Suppressor macrophage treated with lipopolysaccharide for 4 hours (primary cell): Measurements from ENCODE around the gene ITLN2.
"Not testable (repeated sequence)": the region's sequence is repeated elsewhere in the genome, so short reads cannot be mapped to it uniquely, and the experiment has no call there.

ENCODE experiments used
- DNase-seq: peaks from one replicate; pipeline ENCODE4 v3.0.0-alpha.2; 2020

ITLN2 gene

DNA sequence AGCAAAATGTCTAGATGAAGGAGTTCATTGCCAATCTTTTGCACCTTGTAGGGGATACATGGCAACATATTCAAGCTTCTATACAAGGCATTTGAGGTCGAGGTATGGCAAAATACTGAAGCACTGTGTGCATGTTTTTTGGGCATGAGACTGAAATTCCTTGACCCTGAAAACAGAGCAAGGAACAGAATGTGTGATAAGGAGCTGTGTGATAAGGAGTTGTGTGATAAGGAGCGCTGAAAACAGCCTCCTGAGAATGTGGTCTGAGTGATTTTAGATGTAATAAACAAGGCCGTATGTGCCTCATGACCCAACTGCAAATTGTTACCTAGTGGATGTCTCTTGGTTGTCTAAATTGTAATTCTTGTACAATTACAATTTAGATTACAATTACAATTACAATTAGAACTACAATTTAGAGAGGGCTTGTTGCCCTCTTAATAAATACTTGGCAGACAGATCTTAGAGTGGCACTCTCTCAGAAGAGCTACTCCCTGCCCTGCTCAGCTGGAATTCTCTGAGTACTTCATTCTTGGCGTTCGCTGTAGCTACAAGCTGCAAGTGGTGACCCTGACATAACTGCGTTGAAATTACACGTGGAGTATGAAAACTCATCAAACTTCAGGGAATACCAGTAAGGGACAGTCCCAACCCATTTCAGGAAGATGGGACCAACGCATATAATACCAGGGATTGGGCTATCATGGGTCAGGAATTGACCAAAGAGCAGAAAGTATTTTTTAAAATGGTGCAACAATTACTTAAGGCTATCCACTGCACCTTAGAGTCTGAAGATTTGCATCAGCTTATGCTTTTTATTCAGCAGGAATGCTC lies 49.6 kb downstream of the ITLN2 start:
- DNase-seq, result no peak

DNA sequence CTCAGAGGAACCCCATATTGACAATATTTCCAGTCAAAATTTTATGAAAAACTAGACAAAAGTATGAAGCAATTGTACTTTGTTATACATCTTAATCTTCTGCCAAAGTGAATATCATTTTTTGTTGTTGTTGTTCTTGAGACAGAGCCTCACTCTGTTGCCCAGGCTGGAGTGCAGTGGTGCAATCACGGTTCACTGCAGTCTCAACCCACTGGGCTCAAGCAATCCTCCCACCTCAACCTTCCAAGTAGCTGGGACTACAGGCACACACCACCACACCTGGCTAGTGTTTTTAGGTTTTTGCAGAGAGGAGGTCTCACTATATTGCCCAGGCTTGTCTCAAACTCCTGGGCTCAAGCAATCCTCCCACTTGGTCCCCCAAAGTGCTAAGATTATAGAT lies 52.4 kb downstream of the ITLN2 start:
- not testable (repeated sequence) for DNase-seq

DNA sequence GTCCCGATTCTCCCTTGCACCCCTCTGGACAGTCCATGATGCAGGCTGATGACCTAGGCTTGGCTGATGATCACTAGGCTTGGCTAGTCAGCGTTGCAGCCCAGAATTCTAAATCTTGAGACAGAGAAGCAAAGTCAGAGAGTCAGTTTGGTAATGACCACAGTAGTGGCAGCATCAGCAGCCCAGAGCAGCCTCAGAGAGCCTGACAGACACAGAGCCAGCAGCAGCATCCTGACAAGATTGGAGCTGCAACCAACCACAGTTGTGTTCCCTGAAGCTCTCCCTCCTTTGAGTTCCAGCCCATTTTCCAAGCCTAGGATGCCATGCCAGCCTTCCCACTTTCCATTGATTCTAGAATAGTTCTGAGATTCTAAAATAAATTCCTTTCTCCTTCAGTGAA lies 52.8 kb downstream of the ITLN2 start:
- no peak for DNase-seq

DNA sequence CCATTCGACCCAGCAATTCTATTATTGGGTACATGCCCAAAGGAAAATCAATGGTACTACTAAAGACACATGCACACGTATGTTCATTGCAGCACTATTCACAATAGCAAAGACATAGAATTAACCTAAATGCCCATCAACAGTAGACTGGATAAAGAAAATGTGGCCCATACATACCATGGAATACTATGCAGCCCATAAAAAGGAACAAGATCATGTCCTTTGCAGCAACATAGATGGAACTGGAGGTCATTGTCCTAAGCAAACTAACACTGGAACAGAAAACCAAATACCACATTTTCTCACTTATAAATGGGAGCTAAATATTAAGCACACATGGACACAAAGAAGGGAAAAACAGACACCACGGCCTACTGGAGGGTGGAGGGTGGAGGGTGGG lies 53.9 kb downstream of the ITLN2 start:
- DNase-seq, result not testable (repeated sequence)
